CD4-positive, alpha-beta memory T cell (primary cell): ENCODE data around the gene ENTPD7. TPM values are rescaled to one million over a fixed set of nuclear protein-coding genes. Genes with fewer than 3 reads are reported as not detected.

Experiments used
- CTCF ChIA-PET: fragments of 350-600 bp; sonication (Branson Sonifier 250); formaldehyde crosslinking; loops from one replicate; lab custom pipeline; 2021; ENCODE audit warnings: inconsistent platforms; ENCODE audit not compliant: partially characterized antibody; lab: Charles Lee
- POLR2A ChIA-PET: fragments of 350-600 bp; sonication (Branson Sonifier 250); formaldehyde crosslinking; loops from one replicate; lab custom pipeline; 2021; ENCODE audit not compliant: partially characterized antibody; lab: Charles Lee
- DNase-seq, 5 donors: peaks; one replicate each; pipeline versions ENCODE4 v3.0.0 to v3.0.0-alpha.2; 2020 to 2022; ENCODE audit warnings: mixed read lengths in 1 of 5
- H3K27ac ChIP-seq: one replicate; pipeline ENCODE4 v1.7.0; 2013; ENCODE audit warnings: low read depth, low read length
- H3K27me3 ChIP-seq: 2 replicates; pipeline ENCODE4 v1.7.0; 2013; ENCODE audit warnings: mild to moderate bottlenecking, low read length, moderate library complexity; ENCODE audit not compliant: insufficient read depth
- H3K36me3 ChIP-seq: 2 replicates; pipeline ENCODE4 v1.7.0; 2013; ENCODE audit warnings: mild to moderate bottlenecking, low read length, moderate library complexity; ENCODE audit not compliant: insufficient read depth
- H3K4me1 ChIP-seq: 2 replicates; pipeline ENCODE4 v1.7.0; 2013; ENCODE audit warnings: mild to moderate bottlenecking, low read length, moderate library complexity; ENCODE audit not compliant: insufficient read depth
- H3K4me3 ChIP-seq, 2 donors: one replicate each; pipeline ENCODE4 v1.7.0; 2013; ENCODE audit warnings: low read length in 2 of 2, mild to moderate bottlenecking in 1 of 2
- H3K9me3 ChIP-seq, 2 donors: one replicate each; pipeline ENCODE4 v1.7.0; 2013; ENCODE audit warnings: low read length in 2 of 2, control low read depth in 1 of 2; ENCODE audit not compliant: control insufficient read depth in 1 of 2
- H3K27ac Mint-ChIP-seq, 7 donors: one replicate each; pipeline ENCODE4 v1.8.0; 2020 to 2021; ENCODE audit warnings: mixed read lengths in 7 of 7, mild to moderate bottlenecking in 6 of 7, inconsistent platforms in 3 of 7, moderate library complexity in 3 of 7
- H3K27me3 Mint-ChIP-seq, 2 donors: one replicate each; pipeline ENCODE4 v1.8.0; 2020 to 2021; ENCODE audit warnings: mixed read lengths in 2 of 2
- H3K36me3 Mint-ChIP-seq, 2 donors: one replicate each; pipeline ENCODE4 v1.8.0; 2020 to 2021; ENCODE audit warnings: mixed read lengths in 2 of 2, inconsistent platforms in 1 of 2, mild to moderate bottlenecking in 1 of 2
- H3K4me1 Mint-ChIP-seq, 4 donors: one replicate each; pipeline ENCODE4 v1.8.0; 2020 to 2021; ENCODE audit warnings: mixed read lengths in 4 of 4, mild to moderate bottlenecking in 1 of 4
- H3K4me3 Mint-ChIP-seq, 8 donors: one replicate each; pipeline ENCODE4 v1.8.0; 2020 to 2021; ENCODE audit warnings: mixed read lengths in 8 of 8, mild to moderate bottlenecking in 7 of 8, moderate library complexity in 6 of 8, inconsistent platforms in 3 of 8
- H3K9me3 Mint-ChIP-seq, 8 donors: one replicate each; pipeline ENCODE4 v1.8.0; 2020 to 2021; ENCODE audit warnings: mixed read lengths in 8 of 8, mild to moderate bottlenecking in 5 of 8, inconsistent platforms in 3 of 8, moderate library complexity in 1 of 8
- intact Hi-C: fragments of 100-400 bp; cut with micrococcal nuclease; formaldehyde crosslinking; loops from one replicate; pipeline ENCODE4 v1.15.1; 2023
- polyA plus RNA-seq, 2 donors: library from polyadenylated mRNA; unstranded; fragments of 300-500 nt; fragmentation: Illumina TruSeq; gene quantifications; one replicate each; pipeline ENCODE4 v1.2.3, GENCODE V29; 2021
- total RNA-seq, 2 experiments: library from RNA; stranded (reverse); gene quantifications; one replicate each; pipeline ENCODE4 v1.2.3, GENCODE V29; 2021

ENTPD7 gene
- total and polyA plus RNA-seq, 4 experiments from 2014 or later = 1.7 to 3.9 (median 2.9) TPM

DNA sequence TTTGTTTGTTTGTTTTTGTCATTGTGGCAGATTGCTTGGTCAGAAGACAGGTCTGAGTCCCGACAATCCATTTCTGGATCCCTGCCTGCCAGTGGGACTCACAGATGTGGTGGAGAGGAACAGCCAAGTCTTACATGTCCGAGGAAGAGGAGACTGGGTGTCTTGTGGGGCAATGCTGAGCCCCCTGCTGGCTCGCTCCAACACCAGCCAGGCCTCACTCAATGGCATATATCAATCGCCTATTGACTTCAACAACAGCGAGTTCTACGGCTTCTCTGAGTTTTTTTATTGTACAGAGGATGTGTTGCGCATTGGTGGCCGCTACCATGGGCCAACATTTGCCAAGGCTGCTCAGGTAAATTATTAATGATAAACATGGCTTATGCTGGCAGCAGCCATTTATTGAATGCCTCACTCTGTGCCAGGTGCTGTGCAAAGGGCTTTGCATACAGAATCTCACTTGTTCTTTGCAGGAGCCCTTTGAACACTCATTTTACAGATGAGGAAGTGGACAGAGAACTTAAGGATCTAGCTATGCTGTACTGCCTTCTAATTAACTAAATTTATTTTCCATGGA, 39.3 kb downstream of the ENTPD7 start:
- H3K9me3 Mint-ChIP-seq = no peaks in the 10 kb centered on the region
- ChIA-PET POLR2A (no interaction called here), CTCF (no interaction called here)
- H3K4me1 Mint-ChIP-seq = no peaks in the 10 kb centered on the region
- DNase-seq = no peak
- no peak overlapping the region for H3K27ac Mint-ChIP-seq
- H3K4me3 ChIP-seq = no peak overlapping the region
- no peaks in the 10 kb centered on the region for H3K27me3 Mint-ChIP-seq
- peaks cover 11% of the 10 kb centered on the region for H3K36me3 ChIP-seq
- no peaks in the 10 kb centered on the region for H3K9me3 ChIP-seq
- H3K27ac ChIP-seq = no peak overlapping the region
- no peak overlapping the region for H3K4me3 Mint-ChIP-seq
- H3K27me3 ChIP-seq = no peaks in the 10 kb centered on the region
- H3K36me3 Mint-ChIP-seq = peaks cover 59 to 69% of the 10 kb centered on the region in 2 donors
- no peaks in the 10 kb centered on the region for H3K4me1 ChIP-seq
- intact Hi-C loops = no loop called here

DNA sequence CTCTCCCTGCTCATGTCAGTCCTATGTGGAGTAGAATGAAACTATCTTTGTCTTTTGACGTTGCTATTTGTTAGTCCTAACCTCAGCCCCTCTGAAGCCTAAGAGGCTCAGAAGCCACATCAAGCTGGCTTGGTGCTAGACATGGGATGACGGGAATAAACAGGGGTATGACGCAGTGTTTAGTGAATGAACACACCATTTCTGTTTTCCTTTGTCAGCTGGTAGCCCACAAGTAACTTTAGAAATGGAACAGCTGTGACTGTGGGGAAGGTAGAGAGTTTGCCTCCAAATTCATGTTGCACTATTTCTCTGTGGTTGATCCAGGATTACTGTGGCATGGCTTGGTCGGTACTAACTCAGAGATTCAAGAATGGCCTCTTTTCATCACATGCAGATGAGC, 41.3 kb downstream of the ENTPD7 start:
- no peaks in the 10 kb centered on the region for H3K4me1 Mint-ChIP-seq
- CTCF ChIA-PET = no interaction called here
- no peak for DNase-seq
- H3K36me3 ChIP-seq = peaks cover 16% of the 10 kb centered on the region
- no peaks in the 10 kb centered on the region for H3K9me3 ChIP-seq
- H3K4me1 ChIP-seq = no peaks in the 10 kb centered on the region
- POLR2A ChIA-PET = no interaction called here
- H3K27me3 Mint-ChIP-seq = no peaks in the 10 kb centered on the region
- no peak overlapping the region for H3K4me3 Mint-ChIP-seq
- H3K9me3 Mint-ChIP-seq = no peaks in the 10 kb centered on the region
- intact Hi-C loops = no loop called here
- H3K36me3 Mint-ChIP-seq = peaks cover 55 to 82% of the 10 kb centered on the region in 2 donors
- H3K27ac Mint-ChIP-seq = no peak overlapping the region
- no peak overlapping the region for H3K27ac ChIP-seq
- H3K27me3 ChIP-seq = no peaks in the 10 kb centered on the region
- no peak overlapping the region for H3K4me3 ChIP-seq

DNA sequence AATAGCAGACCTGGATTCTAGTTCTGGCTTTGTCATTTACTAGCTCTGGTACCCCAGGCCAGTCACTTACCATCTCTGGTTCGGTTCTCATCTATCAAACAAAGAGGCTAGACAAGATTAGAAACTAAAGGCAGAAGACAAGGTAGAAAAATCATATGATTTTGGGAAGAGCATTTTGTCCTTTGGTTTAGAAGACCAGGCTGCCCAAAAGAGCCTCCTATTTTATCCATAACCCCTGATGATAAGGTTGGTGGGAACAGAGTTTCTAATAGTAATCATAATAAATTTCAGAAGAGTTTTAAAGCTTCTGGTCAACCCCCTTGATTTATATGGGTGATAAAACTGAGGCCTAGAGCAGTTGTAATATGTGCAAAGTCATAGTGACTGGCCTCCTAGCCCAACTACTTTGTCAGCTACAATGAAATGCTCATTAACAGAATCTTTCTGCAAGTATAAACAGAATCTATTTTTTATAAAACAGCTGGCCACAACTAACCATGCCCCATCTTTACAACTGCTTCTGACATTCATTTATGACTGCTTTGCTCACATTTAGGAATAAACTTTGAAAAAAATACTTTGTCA, 49.2 kb downstream of the ENTPD7 start:
- H3K4me3 ChIP-seq = no peak overlapping the region
- peaks cover 0 to 2% (median 0%) of the 10 kb centered on the region in 4 donors for H3K4me1 Mint-ChIP-seq
- DNase-seq = no peak
- no peak overlapping the region for H3K4me3 Mint-ChIP-seq
- no peaks in the 10 kb centered on the region for H3K9me3 Mint-ChIP-seq
- peaks cover 18% of the 10 kb centered on the region for H3K36me3 ChIP-seq
- intact Hi-C loops = no loop called here
- H3K27ac Mint-ChIP-seq = peak overlapping the region in 1 of 7 donors; percentile 8
- peaks cover 6 to 67% of the 10 kb centered on the region in 2 donors for H3K36me3 Mint-ChIP-seq
- ChIA-PET POLR2A (no interaction called here), CTCF (no interaction called here)
- no peaks in the 10 kb centered on the region for H3K9me3 ChIP-seq
- no peaks in the 10 kb centered on the region for H3K27me3 Mint-ChIP-seq
- H3K27me3 ChIP-seq = no peaks in the 10 kb centered on the region
- no peak overlapping the region for H3K27ac ChIP-seq
- no peaks in the 10 kb centered on the region for H3K4me1 ChIP-seq

DNA sequence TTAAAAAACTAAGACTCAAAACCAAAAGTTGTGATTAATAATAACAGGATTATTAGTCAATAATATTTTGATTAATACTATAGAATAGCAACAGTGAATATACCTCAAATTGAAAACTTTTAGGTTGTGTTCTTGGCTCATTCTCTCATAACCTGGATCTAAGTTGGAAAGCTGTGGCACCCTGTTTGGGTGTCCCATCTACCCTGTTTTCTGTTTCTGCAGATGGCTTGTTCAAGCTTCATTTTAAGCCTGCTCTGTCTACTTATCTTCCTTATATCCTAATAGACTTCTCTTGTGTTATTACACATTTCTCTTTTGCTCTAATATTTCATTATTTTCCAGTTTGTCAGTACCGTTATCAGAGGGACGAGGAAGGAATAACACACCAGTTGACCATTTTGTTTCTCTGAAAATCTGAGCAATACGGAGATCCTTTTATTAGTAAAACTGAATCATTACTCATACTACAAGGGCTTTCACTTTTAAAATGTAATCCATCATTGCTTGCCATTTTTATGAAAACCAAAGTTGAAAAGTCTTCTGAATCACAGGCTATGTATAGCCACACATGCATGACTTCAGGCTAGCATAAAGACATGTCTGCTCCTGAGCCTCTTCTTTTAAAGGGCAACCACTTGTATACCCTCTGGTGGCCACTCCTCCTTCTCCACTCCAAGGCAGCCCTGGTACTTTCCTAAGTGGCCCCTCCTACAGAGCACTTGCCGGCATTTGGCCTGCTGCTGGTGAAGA, 50.3 kb downstream of the ENTPD7 start:
- peak overlapping the region in 2 of 7 donors; percentile 43 to 61 for H3K27ac Mint-ChIP-seq
- H3K4me1 Mint-ChIP-seq = peaks cover 0 to 2% (median 0%) of the 10 kb centered on the region in 4 donors
- Histone ChIP-seq H3K4me3 (no peak overlapping the region), H3K9me3 (no peaks in the 10 kb centered on the region), H3K36me3 (peaks cover 19% of the 10 kb centered on the region), H3K4me1 (no peaks in the 10 kb centered on the region), H3K27ac (no peak overlapping the region), H3K27me3 (no peaks in the 10 kb centered on the region)
- ChIA-PET POLR2A (no interaction called here), CTCF (interaction anchor here (1.9 to 2.9 kb wide), 2 partner anchors 16 to 150 kb away, joined by 5 to 14 read pairs; no protein-coding TSS in a partner anchor)
- no peaks in the 10 kb centered on the region for H3K9me3 Mint-ChIP-seq
- H3K27me3 Mint-ChIP-seq = no peaks in the 10 kb centered on the region
- intact Hi-C loops = loop anchor here (5.0 kb wide), 1 partner anchor 87 kb away; the partner anchor contains the start of gene SLC25A28
- H3K4me3 Mint-ChIP-seq = no peak overlapping the region
- H3K36me3 Mint-ChIP-seq = peaks cover 15 to 66% of the 10 kb centered on the region in 2 donors
- DNase-seq = no peak

GRCh38 chr10:99711129-99711719, 51.9 kb downstream of the ENTPD7 start:
- ChIA-PET CTCF (interaction anchor here (0.6 to 2.9 kb wide), 7 partner anchors 9 to 319 kb away, joined by 3 to 15 read pairs (median 5); no protein-coding TSS in a partner anchor), POLR2A (no interaction called here)
- Histone ChIP-seq H3K36me3 (peaks cover 22% of the 10 kb centered on the region), H3K27me3 (no peaks in the 10 kb centered on the region), H3K4me3 (no peak overlapping the region), H3K4me1 (no peaks in the 10 kb centered on the region), H3K27ac (no peak overlapping the region), H3K9me3 (no peaks in the 10 kb centered on the region)
- DNase-seq = peak; percentile 24 to 34 (median 33)
- intact Hi-C loops = loop anchor here (1.0 to 5.0 kb wide), 3 partner anchors 89 to 319 kb away; partner anchors contain the start of gene SLC25A28
- Mint-ChIP-seq H3K27me3 (no peaks in the 10 kb centered on the region), H3K36me3 (peaks cover 25 to 62% of the 10 kb centered on the region in 2 donors), H3K27ac (peak overlapping the region in 2 of 7 donors; percentile 31 to 80), H3K9me3 (no peaks in the 10 kb centered on the region), H3K4me3 (no peak overlapping the region), H3K4me1 (peaks cover 0 to 2% (median 0%) of the 10 kb centered on the region in 4 donors)

GRCh38 chr10:99714446-99714845, 55.1 kb downstream of the ENTPD7 start:
- no peaks in the 10 kb centered on the region for H3K27me3 ChIP-seq
- Mint-ChIP-seq H3K27ac (no peak overlapping the region), H3K4me1 (peaks cover 0 to 2% (median 0%) of the 10 kb centered on the region in 4 donors), H3K36me3 (peaks cover 40 to 76% of the 10 kb centered on the region in 2 donors), H3K4me3 (no peak overlapping the region), H3K9me3 (no peaks in the 10 kb centered on the region), H3K27me3 (no peaks in the 10 kb centered on the region)
- H3K27ac ChIP-seq = no peak overlapping the region
- DNase-seq = no peak
- H3K9me3 ChIP-seq = no peaks in the 10 kb centered on the region
- POLR2A ChIA-PET = interaction anchor here (0.7 kb wide), 1 partner anchor 279 kb away, joined by 3 read pairs; no protein-coding TSS in a partner anchor
- H3K4me3 ChIP-seq = no peak overlapping the region
- intact Hi-C loops = loop anchor here (5.0 kb wide), 1 partner anchor 92 kb away; the partner anchor contains the start of gene SLC25A28
- no peaks in the 10 kb centered on the region for H3K4me1 ChIP-seq
- H3K36me3 ChIP-seq = peaks cover 41% of the 10 kb centered on the region
- CTCF ChIA-PET = interaction anchor here (1.2 kb wide), 1 partner anchor 279 kb away, joined by 5 read pairs; no protein-coding TSS in a partner anchor
